Duodenal mucosa (tissue), 2 donors: ENCODE data around the gene PODNL1.

Source experiments
- H3K27ac ChIP-seq: one replicate; pipeline ENCODE4 v1.7.0; 2013; ENCODE audit warnings: low read depth, low read length
- H3K27me3 ChIP-seq, 2 donors: one replicate each; pipeline ENCODE4 v1.7.0; 2013; ENCODE audit warnings: low read length in 2 of 2, control low read depth in 1 of 2; ENCODE audit not compliant: insufficient read depth in 2 of 2, control insufficient read depth in 1 of 2
- H3K36me3 ChIP-seq, 2 donors: one replicate each; pipeline ENCODE4 v1.7.0; 2013; ENCODE audit warnings: low read length in 2 of 2, control low read depth in 1 of 2; ENCODE audit not compliant: insufficient read depth in 2 of 2, control insufficient read depth in 1 of 2
- H3K4me1 ChIP-seq, 2 donors: one replicate each; pipeline ENCODE4 v1.7.0; 2013; ENCODE audit warnings: low read length in 2 of 2, control low read depth in 1 of 2; ENCODE audit not compliant: insufficient read depth in 2 of 2, control insufficient read depth in 1 of 2
- H3K4me3 ChIP-seq, 2 donors: one replicate each; pipeline ENCODE4 v1.7.0; 2013; ENCODE audit warnings: low read length in 2 of 2, low read depth in 1 of 2
- H3K9ac ChIP-seq, 2 donors: one replicate each; pipeline ENCODE4 v1.7.0; 2013; ENCODE audit warnings: low read length in 2 of 2, low read depth in 1 of 2
- H3K9me3 ChIP-seq, 2 donors: one replicate each; pipeline ENCODE4 v1.7.0; 2013; ENCODE audit warnings: low read length in 2 of 2, control low read depth in 1 of 2; ENCODE audit not compliant: control insufficient read depth in 1 of 2

PODNL1 gene

GRCh38 chr19:13965377-13965896, 27.2 kb upstream of the PODNL1 start:
- H3K27ac ChIP-seq: no peak overlapping the region
- no peak overlapping the region for H3K4me3 ChIP-seq
- H3K9me3 ChIP-seq: no peaks in the 10 kb centered on the region
- H3K9ac ChIP-seq: no peak overlapping the region
- H3K4me1 ChIP-seq: no peaks in the 10 kb centered on the region
- H3K36me3 ChIP-seq: peaks cover 20 to 56% of the 10 kb centered on the region in 2 donors
- no peaks in the 10 kb centered on the region for H3K27me3 ChIP-seq

GRCh38 chr19:13964776-13965175, 26.6 kb upstream of the PODNL1 start:
- Histone ChIP-seq H3K36me3 (peaks cover 16 to 58% of the 10 kb centered on the region in 2 donors), H3K27ac (no peak overlapping the region), H3K9ac (no peak overlapping the region), H3K4me3 (no peak overlapping the region), H3K9me3 (no peaks in the 10 kb centered on the region), H3K4me1 (peaks cover 0 to 3% of the 10 kb centered on the region in 2 donors), H3K27me3 (no peaks in the 10 kb centered on the region)

GRCh38 chr19:13963603-13964105, 25.4 kb upstream of the PODNL1 start:
- no peaks in the 10 kb centered on the region for H3K27me3 ChIP-seq
- peaks cover 0 to 3% of the 10 kb centered on the region in 2 donors for H3K4me1 ChIP-seq
- no peak overlapping the region for H3K4me3 ChIP-seq
- H3K36me3 ChIP-seq: peaks cover 12 to 51% of the 10 kb centered on the region in 2 donors
- H3K9me3 ChIP-seq: no peaks in the 10 kb centered on the region
- H3K27ac ChIP-seq: no peak overlapping the region
- H3K9ac ChIP-seq: no peak overlapping the region

GRCh38 chr19:13962699-13963602, 24.7 kb upstream of the PODNL1 start:
- Histone ChIP-seq H3K9ac (no peak overlapping the region), H3K27me3 (no peaks in the 10 kb centered on the region), H3K27ac (no peak overlapping the region), H3K36me3 (peaks cover 12 to 51% of the 10 kb centered on the region in 2 donors), H3K4me1 (peaks cover 0 to 3% of the 10 kb centered on the region in 2 donors), H3K9me3 (no peaks in the 10 kb centered on the region), H3K4me3 (no peak overlapping the region)

- no peak overlapping the region for H3K9ac ChIP-seq
- no peaks in the 10 kb centered on the region for H3K27me3 ChIP-seq
- no peak overlapping the region for H3K27ac ChIP-seq
- H3K36me3 ChIP-seq: peaks cover 12 to 57% of the 10 kb centered on the region in 2 donors
- H3K9me3 ChIP-seq: no peaks in the 10 kb centered on the region
- peaks cover 0 to 3% of the 10 kb centered on the region in 2 donors for H3K4me1 ChIP-seq
- no peak overlapping the region for H3K4me3 ChIP-seq
Measured at GRCh38 chr19:13961826-13962698, 23.8 kb upstream of the PODNL1 start.

- Histone ChIP-seq H3K9ac (no peak overlapping the region), H3K36me3 (peaks cover 9 to 57% of the 10 kb centered on the region in 2 donors), H3K27ac (no peak overlapping the region), H3K4me3 (no peak overlapping the region), H3K27me3 (no peaks in the 10 kb centered on the region), H3K9me3 (no peaks in the 10 kb centered on the region), H3K4me1 (peaks cover 0 to 3% of the 10 kb centered on the region in 2 donors)
Measured at GRCh38 chr19:13960863-13961784, 22.9 kb upstream of the PODNL1 start.

GRCh38 chr19:13959962-13960862, 22.0 kb upstream of the PODNL1 start:
- peaks cover 13 to 57% of the 10 kb centered on the region in 2 donors for H3K36me3 ChIP-seq
- H3K9ac ChIP-seq: no peak overlapping the region
- H3K4me3 ChIP-seq: no peak overlapping the region
- H3K27me3 ChIP-seq: no peaks in the 10 kb centered on the region
- no peak overlapping the region for H3K27ac ChIP-seq
- peaks cover 0 to 3% of the 10 kb centered on the region in 2 donors for H3K4me1 ChIP-seq
- H3K9me3 ChIP-seq: no peaks in the 10 kb centered on the region

GRCh38 chr19:13959141-13959961, 21.1 kb upstream of the PODNL1 start:
- no peaks in the 10 kb centered on the region for H3K9me3 ChIP-seq
- no peak overlapping the region for H3K9ac ChIP-seq
- H3K4me3 ChIP-seq: no peak overlapping the region
- no peak overlapping the region for H3K27ac ChIP-seq
- H3K4me1 ChIP-seq: peaks cover 0 to 3% of the 10 kb centered on the region in 2 donors
- H3K27me3 ChIP-seq: no peaks in the 10 kb centered on the region
- H3K36me3 ChIP-seq: peaks cover 14 to 56% of the 10 kb centered on the region in 2 donors
